T follicular helper cell (primary cell): ENCODE results near the gene HYDIN.

Source experiments
- DNase-seq: peaks from one replicate; pipeline ENCODE4 v3.0.0-alpha.2; 2020; ENCODE audit warnings: low read depth

The HYDIN gene

GRCh38 chr16:70760221-70760620, 470.3 kb downstream of the HYDIN start:
- DNase-seq, result no peak

GRCh38 chr16:70759666-70760065, 470.9 kb downstream of the HYDIN start:
- DNase-seq, result no peak

- DNase-seq, result no peak
These were observed 471.7 kb downstream of the HYDIN start for GRCh38 chr16:70758786-70759185.
